HepG2 (cell line): ENCODE measurements around the gene PDS5B.

Experiments used
- ARNT ChIP-seq: fragments of 450-650 bp; IDR thresholded peaks from 2 replicates; pipeline ENCODE4 v1.6.1; 2017
- BRD4 ChIP-seq: sonication (generic); formaldehyde crosslinking; IDR thresholded peaks from 2 replicates; pipeline ENCODE4 v1.4.0; 2020; ENCODE audit warnings: missing genetic modification reagents
- EZH2 ChIP-seq: conservative IDR thresholded peaks from 2 replicates; pipeline ENCODE4 v1.6.1; 2012; ENCODE audit warnings: mild to moderate bottlenecking, low read depth, low read length, moderate library complexity
- IRF2 ChIP-seq: IDR thresholded peaks from 2 replicates; pipeline ENCODE4 v1.6.1; 2018; ENCODE audit warnings: missing genetic modification reagents, missing compliant biosample characterization
- JUN ChIP-seq: sonication (generic); formaldehyde crosslinking; IDR thresholded peaks from 2 replicates; pipeline ENCODE4 v1.4.0; 2020; ENCODE audit warnings: mild to moderate bottlenecking, missing genetic modification reagents
- MYC ChIP-seq: sonication (generic); formaldehyde crosslinking; IDR thresholded peaks from 2 replicates; pipeline ENCODE4 v1.9.0; 2021; ENCODE audit warnings: missing genetic modification reagents, borderline replicate concordance
- RAD21 ChIP-seq: fragments of 450-650 bp; formaldehyde crosslinking; IDR thresholded peaks from 2 replicates; pipeline ENCODE4 v1.5.0; 2020; ENCODE audit warnings: mild to moderate bottlenecking
- SIX4 ChIP-seq: sonication (generic); formaldehyde crosslinking; IDR thresholded peaks from 2 replicates; pipeline ENCODE4 v1.4.0; 2020; ENCODE audit warnings: missing genetic modification reagents
- TARDBP ChIP-seq: sonication (generic); formaldehyde crosslinking; IDR thresholded peaks from 2 replicates; pipeline ENCODE4 v1.8.0; 2022; ENCODE audit warnings: mild to moderate bottlenecking, missing genetic modification reagents
- ZBTB33 ChIP-seq: sonication (generic); formaldehyde crosslinking; IDR thresholded peaks from 2 replicates; pipeline ENCODE4 v1.4.0; 2020; ENCODE audit warnings: missing genetic modification reagents
- ZXDC ChIP-seq: sonication (generic); formaldehyde crosslinking; IDR thresholded peaks from 2 replicates; pipeline ENCODE4 v1.5.0; 2020; ENCODE audit warnings: mild to moderate bottlenecking, missing genetic modification reagents
- TF ChIP-seq, protein P1 (sequence below): sonication (generic); formaldehyde crosslinking; conservative IDR thresholded peaks from 2 replicates; pipeline ENCODE4 v1.8.0; 2022; ENCODE audit warnings: mild to moderate bottlenecking, moderate library complexity, missing genetic modification reagents

- TF ChIP-seq ARNT (no peak), EZH2 (no peak), MYC (CRISPR knock-in tag) (no peak), ZXDC (CRISPR knock-in tag) (no peak), BRD4 (CRISPR knock-in tag) (no peak), RAD21 (CRISPR knock-in tag) (no peak), IRF2 (CRISPR knock-in tag) (no peak), SIX4 (CRISPR knock-in tag) (no peak), ZBTB33 (CRISPR knock-in tag) (no peak), JUN (CRISPR knock-in tag) (no peak), TARDBP (no peak)
- TF ChIP-seq, protein P1, sequence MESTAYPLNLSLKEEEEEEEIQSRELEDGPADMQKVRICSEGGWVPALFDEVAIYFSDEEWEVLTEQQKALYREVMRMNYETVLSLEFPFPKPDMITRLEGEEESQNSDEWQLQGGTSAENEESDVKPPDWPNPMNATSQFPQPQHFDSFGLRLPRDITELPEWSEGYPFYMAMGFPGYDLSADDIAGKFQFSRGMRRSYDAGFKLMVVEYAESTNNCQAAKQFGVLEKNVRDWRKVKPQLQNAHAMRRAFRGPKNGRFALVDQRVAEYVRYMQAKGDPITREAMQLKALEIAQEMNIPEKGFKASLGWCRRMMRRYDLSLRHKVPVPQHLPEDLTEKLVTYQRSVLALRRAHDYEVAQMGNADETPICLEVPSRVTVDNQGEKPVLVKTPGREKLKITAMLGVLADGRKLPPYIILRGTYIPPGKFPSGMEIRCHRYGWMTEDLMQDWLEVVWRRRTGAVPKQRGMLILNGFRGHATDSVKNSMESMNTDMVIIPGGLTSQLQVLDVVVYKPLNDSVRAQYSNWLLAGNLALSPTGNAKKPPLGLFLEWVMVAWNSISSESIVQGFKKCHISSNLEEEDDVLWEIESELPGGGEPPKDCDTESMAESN = no peak
Measured at GRCh38 chr13:32545083-32545482, 41.2 kb upstream of the PDS5B start.
